HepG2 (cell line): ENCODE measurements around the gene PMS1. TPM values are rescaled to one million over a fixed set of nuclear protein-coding genes. Genes with fewer than 3 reads are reported as not detected.

Experiments
- ATAC-seq: fragments of 200-7000 bp; cut with Tn5 transposase; 3 replicates; pipeline ENCODE4 v1.9.1; 2020; ENCODE audit warnings: mild to moderate bottlenecking, moderate library complexity
- BruUV-seq: library from RNA; stranded (reverse); fragments of 400-500 nt; replicated peaks from 2 replicates; lab custom pipeline; 2021; lab: Mats Ljungman, UMichigan
- CTCF ChIA-PET: fragments of 300-600 bp; formaldehyde crosslinking; extraction: SDS; loops from one replicate; lab custom pipeline; 2021; ENCODE audit warnings: low total read pairs, inconsistent platforms, low intra/inter-chr PET ratio; lab: Yijun Ruan, JAX
- POLR2A ChIA-PET: fragments of 350-600 bp; sonication (Branson Sonifier 250); formaldehyde crosslinking; loops from one replicate; lab custom pipeline; 2020; ENCODE audit warnings: antibody characterized with exemption, inconsistent platforms; lab: Yijun Ruan, JAX
- DNase-seq: peaks from one replicate; pipeline ENCODE4 v3.0.0-alpha.2; 2015; ENCODE audit warnings: low spot score
- FAIRE-seq: peaks from 3 replicates; lab custom pipeline; 2011; peaks lifted over from hg19 to GRCh38; lab: Jason Lieb, UNC
- H2AFZ ChIP-seq: one replicate; pipeline ENCODE4 v1.6.1; 2011; ENCODE audit warnings: low read length, inconsistent platforms
- H3K27ac ChIP-seq: fragments of 300-600 bp; 3 replicates; pipeline ENCODE4 v1.8.0; 2011; ENCODE audit warnings: mixed run types, mild to moderate bottlenecking, mixed read lengths, low read length, inconsistent platforms; ENCODE audit not compliant: insufficient read depth; ENCODE audit errors: extremely low read length
- H3K27me3 ChIP-seq, 2 experiments: fragments of 200-600 bp in 1 of 2; 2 replicates in 1 of 2; 3 replicates in 1 of 2; pipeline versions ENCODE4 v1.6.0 to v1.8.0; 2011; ENCODE audit warnings: low read length in 2 of 2, mild to moderate bottlenecking in 2 of 2, moderate library complexity in 2 of 2, inconsistent platforms in 1 of 2; ENCODE audit not compliant: insufficient read depth in 2 of 2, control insufficient read depth in 1 of 2
- H3K36me3 ChIP-seq, 2 experiments: fragments of 200-600 bp in 1 of 2; replicated peaks in 1 of 2; 2 replicates in 1 of 2; 3 replicates in 1 of 2; pipeline versions ENCODE4 v1.5.1 to v1.8.0; 2011; ENCODE audit warnings: low read length in 2 of 2, inconsistent platforms in 1 of 2; ENCODE audit not compliant: insufficient read depth in 2 of 2, control insufficient read depth in 1 of 2
- H3K4me1 ChIP-seq: 2 replicates; pipeline ENCODE4 v1.5.1; 2012; ENCODE audit warnings: low read length, inconsistent platforms; ENCODE audit not compliant: insufficient read depth
- H3K4me2 ChIP-seq: 2 replicates; pipeline ENCODE4 v1.6.0; 2011; ENCODE audit warnings: low read depth, low read length, inconsistent platforms
- H3K4me3 ChIP-seq, 3 experiments: fragments of 200-600 bp in 1 of 3; sonication (generic), shearing (Covaris generic) in 1 of 3; replicated peaks in 1 of 3; 2 replicates each; pipeline ENCODE4 v1.5.1; 2011 to 2016; ENCODE audit warnings: low read length in 3 of 3, inconsistent platforms in 2 of 3, low read depth in 2 of 3, mild to moderate bottlenecking in 2 of 3, control low read depth in 1 of 3, mixed read lengths in 1 of 3; ENCODE audit not compliant: insufficient read depth in 1 of 3
- H3K79me2 ChIP-seq: one replicate; pipeline ENCODE4 v1.6.1; 2011; ENCODE audit warnings: low read length, inconsistent platforms; ENCODE audit not compliant: insufficient read depth
- H3K9ac ChIP-seq: 2 replicates; pipeline ENCODE4 v1.6.0; 2011; ENCODE audit warnings: mild to moderate bottlenecking, low read depth, low read length, inconsistent platforms; ENCODE audit not compliant: insufficient read depth
- H3K9me3 ChIP-seq: 2 replicates; pipeline ENCODE4 v1.5.1; 2012; ENCODE audit warnings: mild to moderate bottlenecking, low read length
- H4K20me1 ChIP-seq: 2 replicates; pipeline ENCODE4 v1.6.0; 2011; ENCODE audit warnings: inconsistent platforms, mild to moderate bottlenecking, low read length, moderate library complexity; ENCODE audit not compliant: insufficient read depth
- NKX3-1 ChIP-seq: sonication (generic); formaldehyde crosslinking; IDR thresholded peaks from 2 replicates; pipeline ENCODE4 v1.5.0; 2020; ENCODE audit warnings: missing genetic modification reagents
- ZNF205 ChIP-seq: IDR thresholded peaks from 2 replicates; pipeline ENCODE4 v1.6.1; 2018; ENCODE audit warnings: missing biosample characterization, missing genetic modification reagents
- ZNF580 ChIP-seq: IDR thresholded peaks from 2 replicates; pipeline ENCODE4 v1.6.1; 2016; ENCODE audit warnings: low read depth, borderline replicate concordance
- ZNF839 ChIP-seq: sonication (generic); formaldehyde crosslinking; IDR thresholded peaks from 2 replicates; pipeline ENCODE4 v1.4.0; 2020; ENCODE audit warnings: missing genetic modification reagents, mild to moderate bottlenecking, borderline replicate concordance
- WGBS: methylation state at CpG from one replicate; pipeline ENCODE4 v1.1.6; 2017; ENCODE audit warnings: low lambda C conversion rate; 5-methylcytosine and 5-hydroxymethylcytosine counted together
- in situ Hi-C: cut with HindIII; loops from 2 replicates; pipeline ENCODE4 v1.10.0; 2017; ENCODE audit warnings: low pct_unique_long_range_greater_than_20kb; ENCODE audit not compliant: extremely low pct_ligation_motif_present
- intact Hi-C: fragments of 100-400 bp; cut with micrococcal nuclease; formaldehyde crosslinking; loops from one replicate; pipeline ENCODE4 v1.10.0; 2022; ENCODE audit not compliant: unreplicated experiment
- polyA plus RNA-seq, 8 experiments: library from polyadenylated mRNA; depleted of rRNA in 3 of 8; stranded (reverse) in 7 of 8; unstranded in 1 of 8; fragments of >200 nt; fragmentation: Illumina TruSeq in 4 of 8; extraction: Trizol in 4 of 8; gene quantifications; 2 replicates each; pipeline versions ENCODE4 v1.2.1 to v1.2.3, GENCODE V29; 2011 to 2016; ENCODE audit warnings: low read depth in 4 of 8, missing spikeins in 1 of 8, mixed read lengths in 1 of 8; ENCODE audit not compliant: insufficient read depth in 1 of 8
- total RNA-seq, 5 experiments: library from RNA; depleted of rRNA; stranded (reverse); fragments of >200 nt; fragmentation: Illumina TruSeq; extraction: Trizol; gene quantifications; 2 replicates each; pipeline ENCODE4 v1.2.3, GENCODE V29; 2016; ENCODE audit warnings: low read depth in 1 of 5
- TF ChIP-seq, protein P1 (sequence below): sonication (generic); formaldehyde crosslinking; IDR thresholded peaks from 2 replicates; pipeline ENCODE4 v1.4.0; 2020; ENCODE audit warnings: mild to moderate bottlenecking, missing genetic modification reagents, borderline replicate concordance
- TF ChIP-seq, protein P2 (sequence below): sonication (generic); formaldehyde crosslinking; IDR thresholded peaks from 2 replicates; pipeline ENCODE4 v1.5.0; 2020; ENCODE audit warnings: mild to moderate bottlenecking, missing genetic modification reagents, borderline replicate concordance

PMS1 gene
- total and polyA plus RNA-seq, 2 of the 13 experiments (the other 11 are each of a cell fraction or from before 2014, with no cell fraction given) = 14.6 to 39.9 TPM

DNA sequence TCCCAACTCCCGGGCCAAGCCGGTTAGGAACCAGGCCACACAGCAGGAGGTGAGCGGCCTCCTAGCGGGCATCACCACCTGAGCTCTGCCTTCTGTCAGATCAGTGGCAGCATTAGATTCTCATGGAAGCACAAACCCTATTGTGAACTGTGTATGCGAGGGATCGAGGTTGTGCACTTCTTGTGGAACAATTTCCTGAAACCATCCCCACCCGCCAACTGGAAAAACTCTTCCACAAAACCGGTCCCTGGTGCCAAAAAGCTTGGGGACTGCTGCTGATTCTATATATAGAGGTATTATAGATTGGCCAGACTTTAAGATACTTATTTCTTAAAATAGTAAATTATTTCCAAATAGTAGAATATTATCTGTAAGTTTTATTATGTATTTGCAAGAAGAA is 89.4 kb downstream of the PMS1 start:
- ATAC-seq (no peak), FAIRE-seq (no peak), DNase-seq (no peak)
- Histone ChIP-seq H3K4me3 (no peak overlapping the region), H3K79me2 (no peaks in the 10 kb centered on the region), H3K9me3 (no peaks in the 10 kb centered on the region), H2AFZ (no peak overlapping the region), H3K36me3 (peaks cover 0 to 3% of the 10 kb centered on the region in 2 experiments; a peak in 3 of 5 replicates), H3K4me2 (no peak overlapping the region), H3K27me3 (no peaks in the 10 kb centered on the region), H3K27ac (no peak overlapping the region), H4K20me1 (no peaks in the 10 kb centered on the region), H3K9ac (no peak overlapping the region), H3K4me1 (no peaks in the 10 kb centered on the region)
- WGBS = 97% methylated on average over 8 of the region's 8 CpGs
- in situ Hi-C loops (no loop called here), intact Hi-C loops (no loop called here)
- BruUV-seq = no TSS peak
- POLR2A ChIA-PET = no interaction called here
- CTCF ChIA-PET = no interaction called here
- TF ChIP-seq ZNF839 (no peak), NKX3-1 (no peak), ZNF205 (no peak), ZNF580 (CRISPR knock-in tag) (no peak)
- TF ChIP-seq, protein P1, sequence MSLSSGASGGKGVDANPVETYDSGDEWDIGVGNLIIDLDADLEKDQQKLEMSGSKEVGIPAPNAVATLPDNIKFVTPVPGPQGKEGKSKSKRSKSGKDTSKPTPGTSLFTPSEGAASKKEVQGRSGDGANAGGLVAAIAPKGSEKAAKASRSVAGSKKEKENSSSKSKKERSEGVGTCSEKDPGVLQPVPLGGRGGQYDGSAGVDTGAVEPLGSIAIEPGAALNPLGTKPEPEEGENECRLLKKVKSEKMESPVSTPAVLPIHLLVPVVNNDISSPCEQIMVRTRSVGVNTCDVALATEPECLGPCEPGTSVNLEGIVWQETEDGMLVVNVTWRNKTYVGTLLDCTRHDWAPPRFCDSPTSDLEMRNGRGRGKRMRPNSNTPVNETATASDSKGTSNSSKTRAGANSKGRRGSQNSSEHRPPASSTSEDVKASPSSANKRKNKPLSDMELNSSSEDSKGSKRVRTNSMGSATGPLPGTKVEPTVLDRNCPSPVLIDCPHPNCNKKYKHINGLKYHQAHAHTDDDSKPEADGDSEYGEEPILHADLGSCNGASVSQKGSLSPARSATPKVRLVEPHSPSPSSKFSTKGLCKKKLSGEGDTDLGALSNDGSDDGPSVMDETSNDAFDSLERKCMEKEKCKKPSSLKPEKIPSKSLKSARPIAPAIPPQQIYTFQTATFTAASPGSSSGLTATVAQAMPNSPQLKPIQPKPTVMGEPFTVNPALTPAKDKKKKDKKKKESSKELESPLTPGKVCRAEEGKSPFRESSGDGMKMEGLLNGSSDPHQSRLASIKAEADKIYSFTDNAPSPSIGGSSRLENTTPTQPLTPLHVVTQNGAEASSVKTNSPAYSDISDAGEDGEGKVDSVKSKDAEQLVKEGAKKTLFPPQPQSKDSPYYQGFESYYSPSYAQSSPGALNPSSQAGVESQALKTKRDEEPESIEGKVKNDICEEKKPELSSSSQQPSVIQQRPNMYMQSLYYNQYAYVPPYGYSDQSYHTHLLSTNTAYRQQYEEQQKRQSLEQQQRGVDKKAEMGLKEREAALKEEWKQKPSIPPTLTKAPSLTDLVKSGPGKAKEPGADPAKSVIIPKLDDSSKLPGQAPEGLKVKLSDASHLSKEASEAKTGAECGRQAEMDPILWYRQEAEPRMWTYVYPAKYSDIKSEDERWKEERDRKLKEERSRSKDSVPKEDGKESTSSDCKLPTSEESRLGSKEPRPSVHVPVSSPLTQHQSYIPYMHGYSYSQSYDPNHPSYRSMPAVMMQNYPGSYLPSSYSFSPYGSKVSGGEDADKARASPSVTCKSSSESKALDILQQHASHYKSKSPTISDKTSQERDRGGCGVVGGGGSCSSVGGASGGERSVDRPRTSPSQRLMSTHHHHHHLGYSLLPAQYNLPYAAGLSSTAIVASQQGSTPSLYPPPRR (CRISPR knock-in tag) = no peak
- TF ChIP-seq, protein P2, sequence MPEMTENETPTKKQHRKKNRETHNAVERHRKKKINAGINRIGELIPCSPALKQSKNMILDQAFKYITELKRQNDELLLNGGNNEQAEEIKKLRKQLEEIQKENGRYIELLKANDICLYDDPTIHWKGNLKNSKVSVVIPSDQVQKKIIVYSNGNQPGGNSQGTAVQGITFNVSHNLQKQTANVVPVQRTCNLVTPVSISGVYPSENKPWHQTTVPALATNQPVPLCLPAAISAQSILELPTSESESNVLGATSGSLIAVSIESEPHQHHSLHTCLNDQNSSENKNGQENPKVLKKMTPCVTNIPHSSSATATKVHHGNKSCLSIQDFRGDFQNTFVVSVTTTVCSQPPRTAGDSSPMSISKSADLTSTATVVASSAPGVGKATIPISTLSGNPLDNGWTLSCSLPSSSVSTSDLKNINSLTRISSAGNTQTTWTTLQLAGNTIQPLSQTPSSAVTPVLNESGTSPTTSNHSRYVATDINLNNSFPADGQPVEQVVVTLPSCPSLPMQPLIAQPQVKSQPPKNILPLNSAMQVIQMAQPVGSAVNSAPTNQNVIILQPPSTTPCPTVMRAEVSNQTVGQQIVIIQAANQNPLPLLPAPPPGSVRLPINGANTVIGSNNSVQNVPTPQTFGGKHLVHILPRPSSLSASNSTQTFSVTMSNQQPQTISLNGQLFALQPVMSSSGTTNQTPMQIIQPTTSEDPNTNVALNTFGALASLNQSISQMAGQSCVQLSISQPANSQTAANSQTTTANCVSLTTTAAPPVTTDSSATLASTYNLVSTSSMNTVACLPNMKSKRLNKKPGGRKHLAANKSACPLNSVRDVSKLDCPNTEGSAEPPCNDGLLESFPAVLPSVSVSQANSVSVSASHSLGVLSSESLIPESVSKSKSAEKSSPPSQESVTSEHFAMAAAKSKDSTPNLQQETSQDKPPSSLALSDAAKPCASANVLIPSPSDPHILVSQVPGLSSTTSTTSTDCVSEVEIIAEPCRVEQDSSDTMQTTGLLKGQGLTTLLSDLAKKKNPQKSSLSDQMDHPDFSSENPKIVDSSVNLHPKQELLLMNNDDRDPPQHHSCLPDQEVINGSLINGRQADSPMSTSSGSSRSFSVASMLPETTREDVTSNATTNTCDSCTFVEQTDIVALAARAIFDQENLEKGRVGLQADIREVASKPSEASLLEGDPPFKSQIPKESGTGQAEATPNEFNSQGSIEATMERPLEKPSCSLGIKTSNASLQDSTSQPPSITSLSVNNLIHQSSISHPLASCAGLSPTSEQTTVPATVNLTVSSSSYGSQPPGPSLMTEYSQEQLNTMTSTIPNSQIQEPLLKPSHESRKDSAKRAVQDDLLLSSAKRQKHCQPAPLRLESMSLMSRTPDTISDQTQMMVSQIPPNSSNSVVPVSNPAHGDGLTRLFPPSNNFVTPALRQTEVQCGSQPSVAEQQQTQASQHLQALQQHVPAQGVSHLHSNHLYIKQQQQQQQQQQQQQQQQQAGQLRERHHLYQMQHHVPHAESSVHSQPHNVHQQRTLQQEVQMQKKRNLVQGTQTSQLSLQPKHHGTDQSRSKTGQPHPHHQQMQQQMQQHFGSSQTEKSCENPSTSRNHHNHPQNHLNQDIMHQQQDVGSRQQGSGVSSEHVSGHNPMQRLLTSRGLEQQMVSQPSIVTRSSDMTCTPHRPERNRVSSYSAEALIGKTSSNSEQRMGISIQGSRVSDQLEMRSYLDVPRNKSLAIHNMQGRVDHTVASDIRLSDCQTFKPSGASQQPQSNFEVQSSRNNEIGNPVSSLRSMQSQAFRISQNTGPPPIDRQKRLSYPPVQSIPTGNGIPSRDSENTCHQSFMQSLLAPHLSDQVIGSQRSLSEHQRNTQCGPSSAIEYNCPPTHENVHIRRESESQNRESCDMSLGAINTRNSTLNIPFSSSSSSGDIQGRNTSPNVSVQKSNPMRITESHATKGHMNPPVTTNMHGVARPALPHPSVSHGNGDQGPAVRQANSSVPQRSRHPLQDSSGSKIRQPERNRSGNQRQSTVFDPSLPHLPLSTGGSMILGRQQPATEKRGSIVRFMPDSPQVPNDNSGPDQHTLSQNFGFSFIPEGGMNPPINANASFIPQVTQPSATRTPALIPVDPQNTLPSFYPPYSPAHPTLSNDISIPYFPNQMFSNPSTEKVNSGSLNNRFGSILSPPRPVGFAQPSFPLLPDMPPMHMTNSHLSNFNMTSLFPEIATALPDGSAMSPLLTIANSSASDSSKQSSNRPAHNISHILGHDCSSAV = no peak
